Measurements from ENCODE around the gene KANK2.
"Not testable (repeated sequence)": the region's sequence is repeated elsewhere in the genome, so short reads cannot be mapped to it uniquely, and the experiment has no call there.

Gene KANK2

GRCh38 chr19:11187441-11187840 lies 9.9 kb downstream of the KANK2 start:
- no peak overlapping the region for H2AFZ ChIP-seq (ENCODE audit: low read depth, low read length)
- H3K4me2 ChIP-seq (ENCODE audit: low read length), result peak overlapping the region; percentile 12; the same call in 1 of the 2 replicates
- H3K9ac ChIP-seq (ENCODE audit: low read length), result no peak overlapping the region
- no peak overlapping the region for H3K4me3 ChIP-seq (ENCODE audit: low read length)
- H3K36me3 ChIP-seq (replicated peaks; ENCODE audit: low read depth, low read length), result peaks cover 4% of the 10 kb centered on the region
- H3K27me3 ChIP-seq (ENCODE audit: low read depth, low read length), result no peaks in the 10 kb centered on the region; the same call in 1 of the 2 replicates
- TF ChIP-seq, protein P1, sequence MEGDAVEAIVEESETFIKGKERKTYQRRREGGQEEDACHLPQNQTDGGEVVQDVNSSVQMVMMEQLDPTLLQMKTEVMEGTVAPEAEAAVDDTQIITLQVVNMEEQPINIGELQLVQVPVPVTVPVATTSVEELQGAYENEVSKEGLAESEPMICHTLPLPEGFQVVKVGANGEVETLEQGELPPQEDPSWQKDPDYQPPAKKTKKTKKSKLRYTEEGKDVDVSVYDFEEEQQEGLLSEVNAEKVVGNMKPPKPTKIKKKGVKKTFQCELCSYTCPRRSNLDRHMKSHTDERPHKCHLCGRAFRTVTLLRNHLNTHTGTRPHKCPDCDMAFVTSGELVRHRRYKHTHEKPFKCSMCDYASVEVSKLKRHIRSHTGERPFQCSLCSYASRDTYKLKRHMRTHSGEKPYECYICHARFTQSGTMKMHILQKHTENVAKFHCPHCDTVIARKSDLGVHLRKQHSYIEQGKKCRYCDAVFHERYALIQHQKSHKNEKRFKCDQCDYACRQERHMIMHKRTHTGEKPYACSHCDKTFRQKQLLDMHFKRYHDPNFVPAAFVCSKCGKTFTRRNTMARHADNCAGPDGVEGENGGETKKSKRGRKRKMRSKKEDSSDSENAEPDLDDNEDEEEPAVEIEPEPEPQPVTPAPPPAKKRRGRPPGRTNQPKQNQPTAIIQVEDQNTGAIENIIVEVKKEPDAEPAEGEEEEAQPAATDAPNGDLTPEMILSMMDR (IDR thresholded peaks at IDR 0.05; ENCODE audit: low read depth, low read length), result no peak
- TF ChIP-seq EZH2phosphoT487 (IDR thresholded peaks at IDR 0.05; ENCODE audit: low read depth), result no peak
- no peaks in the 10 kb centered on the region for H4K20me1 ChIP-seq (ENCODE audit: insufficient read depth, low read length)
- H3K79me2 ChIP-seq (ENCODE audit: low read length), result no peaks in the 10 kb centered on the region
- H3K27ac ChIP-seq (ENCODE audit: low read length), result no peak overlapping the region
- no peaks in the 10 kb centered on the region for H3K9me3 ChIP-seq (ENCODE audit: insufficient read depth, low read length)
- H3K4me1 ChIP-seq (ENCODE audit: low read length), result peaks cover 15% of the 10 kb centered on the region

GRCh38 chr19:11182994-11183393 lies 14.4 kb downstream of the KANK2 start:
- Histone ChIP-seq H3K4me2 (ENCODE audit: low read length) (no peak overlapping the region), H3K79me2 (ENCODE audit: low read length) (no peaks in the 10 kb centered on the region), H3K27me3 (ENCODE audit: low read depth, low read length) (peaks cover under 1% of the 10 kb centered on the region; the same call in 1 of the 2 replicates), H2AFZ (ENCODE audit: low read depth, low read length) (no peak overlapping the region), H3K4me1 (ENCODE audit: low read length) (peaks cover 42% of the 10 kb centered on the region), H3K36me3 (replicated peaks; ENCODE audit: low read depth, low read length) (no peaks in the 10 kb centered on the region), H3K4me3 (ENCODE audit: low read length) (no peak overlapping the region), H3K9me3 (ENCODE audit: insufficient read depth, low read length) (no peaks in the 10 kb centered on the region), H3K9ac (ENCODE audit: low read length) (no peak overlapping the region), H4K20me1 (ENCODE audit: insufficient read depth, low read length) (no peaks in the 10 kb centered on the region), H3K27ac (ENCODE audit: low read length) (no peak overlapping the region)
- TF ChIP-seq EZH2phosphoT487 (IDR thresholded peaks at IDR 0.05; ENCODE audit: low read depth), result no peak
- TF ChIP-seq, protein P1 (IDR thresholded peaks at IDR 0.05; ENCODE audit: low read depth, low read length), result no peak

- H3K27ac ChIP-seq (ENCODE audit: low read length), result no peak overlapping the region
- H3K4me1 ChIP-seq (ENCODE audit: low read length), result peaks cover 32% of the 10 kb centered on the region
- H3K9ac ChIP-seq (ENCODE audit: low read length), result no peak overlapping the region
- no peaks in the 10 kb centered on the region for H3K36me3 ChIP-seq (replicated peaks; ENCODE audit: low read depth, low read length)
- H3K4me2 ChIP-seq (ENCODE audit: low read length), result no peak overlapping the region
- TF ChIP-seq, protein P1 (IDR thresholded peaks at IDR 0.05; ENCODE audit: low read depth, low read length), result no peak
- no peak for TF ChIP-seq EZH2phosphoT487 (IDR thresholded peaks at IDR 0.05; ENCODE audit: low read depth)
- no peaks in the 10 kb centered on the region for H4K20me1 ChIP-seq (ENCODE audit: insufficient read depth, low read length)
- no peaks in the 10 kb centered on the region for H3K79me2 ChIP-seq (ENCODE audit: low read length)
- no peak overlapping the region for H2AFZ ChIP-seq (ENCODE audit: low read depth, low read length)
- peaks cover 3% of the 10 kb centered on the region; the same call in 1 of the 2 replicates for H3K27me3 ChIP-seq (ENCODE audit: low read depth, low read length)
- H3K9me3 ChIP-seq (ENCODE audit: insufficient read depth, low read length), result no peaks in the 10 kb centered on the region
- H3K4me3 ChIP-seq (ENCODE audit: low read length), result no peak overlapping the region
Measured at GRCh38 chr19:11181488-11181887, 15.9 kb downstream of the KANK2 start.

DNA sequence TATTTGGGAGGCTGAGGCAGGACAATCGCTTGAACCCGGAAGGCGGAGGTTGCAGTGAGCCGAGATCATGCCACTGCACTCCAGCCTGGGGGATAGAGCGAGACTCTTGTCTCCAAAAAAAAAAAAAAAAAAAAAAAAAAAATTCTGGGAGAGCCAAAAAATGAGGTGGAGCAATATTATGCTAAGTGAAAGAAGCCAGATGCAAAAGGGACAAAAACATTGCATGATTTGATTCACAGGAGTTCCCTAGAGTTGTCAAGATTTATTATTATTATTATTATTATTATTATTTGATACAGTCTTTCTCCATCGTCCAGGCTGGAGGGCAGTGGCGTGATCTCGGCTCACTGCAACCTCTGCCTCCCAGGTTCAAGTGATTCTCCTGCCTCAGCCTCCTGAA lies 16.4 kb downstream of the KANK2 start:
- H3K9ac ChIP-seq (ENCODE audit: low read length), result not testable (repeated sequence)

More for the DNA sequence above, 16.4 kb downstream of the KANK2 start:
- not testable (repeated sequence) for H3K79me2 ChIP-seq (ENCODE audit: low read length); H3K9me3 ChIP-seq (ENCODE audit: insufficient read depth, low read length); H3K4me3 ChIP-seq (ENCODE audit: low read length); H3K27ac ChIP-seq (ENCODE audit: low read length); H3K27me3 ChIP-seq (ENCODE audit: low read depth, low read length); H4K20me1 ChIP-seq (ENCODE audit: insufficient read depth, low read length); H3K4me2 ChIP-seq (ENCODE audit: low read length); H2AFZ ChIP-seq (ENCODE audit: low read depth, low read length); H3K36me3 ChIP-seq (replicated peaks; ENCODE audit: low read depth, low read length)
- H3K4me1 ChIP-seq (ENCODE audit: low read length), result peaks cover 32% of the 10 kb centered on the region

All from OCI-LY3 (cell line).